NT2/D1 (cell line): Measurements from ENCODE around the gene ZC3HAV1L.
"Not testable (repeated sequence)": the region's sequence is repeated elsewhere in the genome, so short reads cannot be mapped to it uniquely, and the experiment has no call there.

Experiments used
- DNase-seq: peaks from one replicate; pipeline ENCODE4 v3.0.0-alpha.2; 2011; ENCODE audit warnings: low read depth, low spot score
- H3K27me3 ChIP-seq: 2 replicates; pipeline ENCODE4 v1.6.0; 2011; ENCODE audit warnings: mild to moderate bottlenecking; ENCODE audit not compliant: insufficient read length, insufficient read depth
- H3K36me3 ChIP-seq: 2 replicates; pipeline ENCODE4 v1.6.1; 2011; ENCODE audit warnings: mild to moderate bottlenecking, low read length, mixed read lengths; ENCODE audit not compliant: insufficient read depth, insufficient read length
- H3K4me1 ChIP-seq: 2 replicates; pipeline ENCODE4 v1.5.1; 2011; ENCODE audit not compliant: insufficient read depth, insufficient read length
- H3K4me3 ChIP-seq: 2 replicates; pipeline ENCODE4 v1.5.1; 2011; ENCODE audit warnings: low read depth; ENCODE audit not compliant: insufficient read length
- H3K9ac ChIP-seq: 2 replicates; pipeline ENCODE4 v1.6.0; 2011; ENCODE audit warnings: low read depth; ENCODE audit not compliant: insufficient read length
- H3K9me3 ChIP-seq: 2 replicates; pipeline ENCODE4 v1.5.1; 2011; ENCODE audit warnings: mild to moderate bottlenecking, low read length; ENCODE audit not compliant: insufficient read depth
- SUZ12 ChIP-seq: IDR thresholded peaks from 2 replicates; pipeline ENCODE4 v1.6.1; 2011; ENCODE audit not compliant: insufficient read length, insufficient read depth; ENCODE audit errors: extremely low read depth
- YY1 ChIP-seq: IDR thresholded peaks from 2 replicates; pipeline ENCODE4 v1.6.1; 2011; ENCODE audit not compliant: insufficient read length, insufficient read depth
- ZNF274 ChIP-seq: IDR thresholded peaks from 2 replicates; pipeline ENCODE4 v1.6.1; 2011; ENCODE audit warnings: mild to moderate bottlenecking, low read depth, low read length

Gene ZC3HAV1L, protein sequence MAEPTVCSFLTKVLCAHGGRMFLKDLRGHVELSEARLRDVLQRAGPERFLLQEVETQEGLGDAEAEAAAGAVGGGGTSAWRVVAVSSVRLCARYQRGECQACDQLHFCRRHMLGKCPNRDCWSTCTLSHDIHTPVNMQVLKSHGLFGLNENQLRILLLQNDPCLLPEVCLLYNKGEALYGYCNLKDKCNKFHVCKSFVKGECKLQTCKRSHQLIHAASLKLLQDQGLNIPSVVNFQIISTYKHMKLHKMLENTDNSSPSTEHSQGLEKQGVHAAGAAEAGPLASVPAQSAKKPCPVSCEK

GRCh38 chr7:139035586-139036353, at the start of gene ZC3HAV1L:
TSS of gene ZC3HAV1L (minus strand) at chr7:139036042. CDS start at chr7:139036017, 25 bp downstream.
- Histone ChIP-seq H3K36me3 (peaks cover 35% of the 10 kb centered on the region), H3K27me3 (no peaks in the 10 kb centered on the region), H3K9ac (peak within 1 kb of the TSS; percentile 92), H3K4me1 (no peaks in the 10 kb centered on the region), H3K9me3 (no peaks in the 10 kb centered on the region), H3K4me3 (peak within 1 kb of the TSS; percentile 85)
- no peak for TF ChIP-seq ZNF274
- DNase-seq: no peak

DNA sequence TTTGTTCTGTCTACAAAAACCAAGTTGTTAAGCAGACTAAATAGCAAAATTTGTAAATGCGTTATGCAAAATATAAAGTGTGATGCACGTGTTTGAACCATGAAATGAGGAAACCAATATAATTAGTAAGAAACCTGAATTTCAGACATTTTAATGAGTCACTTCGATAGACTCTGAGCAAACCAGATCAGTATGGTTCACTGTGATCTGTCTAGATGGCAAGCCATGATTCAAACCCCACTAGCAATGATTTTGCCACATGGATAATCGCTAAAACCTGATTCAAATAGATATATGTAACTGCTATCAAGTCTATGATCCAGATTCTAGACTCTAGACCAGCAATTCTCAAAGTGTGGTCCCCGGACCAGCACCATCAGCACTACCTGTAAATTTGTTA, 48.9 kb upstream of the ZC3HAV1L start:
- no peak overlapping the region for H3K9ac ChIP-seq
- peaks cover 45% of the 10 kb centered on the region for H3K36me3 ChIP-seq
- no peak overlapping the region for H3K4me3 ChIP-seq
- peaks cover 10% of the 10 kb centered on the region; the same call in 1 of the 2 replicates for H3K9me3 ChIP-seq
- no peak for DNase-seq
- no peaks in the 10 kb centered on the region for H3K27me3 ChIP-seq
- no peaks in the 10 kb centered on the region for H3K4me1 ChIP-seq
- TF ChIP-seq YY1 (no peak), SUZ12 (no peak), ZNF274 (no peak)

DNA sequence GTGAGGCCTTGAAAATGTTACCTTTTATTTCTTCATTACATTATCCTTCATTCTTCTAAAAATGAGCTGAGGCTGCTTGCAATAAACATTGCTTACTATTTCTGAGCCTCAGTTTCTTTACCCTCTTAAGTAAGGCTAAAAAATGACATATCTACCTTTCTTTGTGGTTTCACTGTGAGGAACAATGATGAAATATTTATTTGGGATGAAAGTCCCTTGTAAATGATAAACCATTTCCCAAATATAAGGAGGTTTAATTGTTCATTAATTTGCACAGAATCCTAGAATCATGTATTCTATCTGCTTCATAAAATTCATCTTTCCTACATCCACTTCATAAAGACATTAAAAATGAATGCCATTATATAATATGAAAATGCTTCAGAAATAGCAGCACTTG, 45.7 kb upstream of the ZC3HAV1L start:
- 0 out of 2 replicates have a peak, but pooled peaks cover 2% of the 10 kb centered on the region for H3K9me3 ChIP-seq
- H3K36me3 ChIP-seq: peaks cover 40% of the 10 kb centered on the region
- no peaks in the 10 kb centered on the region for H3K4me1 ChIP-seq
- TF ChIP-seq SUZ12 (no peak), ZNF274 (no peak), YY1 (no peak)
- no peak for DNase-seq
- no peak overlapping the region for H3K4me3 ChIP-seq
- H3K9ac ChIP-seq: no peak overlapping the region
- H3K27me3 ChIP-seq: no peaks in the 10 kb centered on the region

GRCh38 chr7:139080905-139081304, 45.1 kb upstream of the ZC3HAV1L start:
- H3K4me3 ChIP-seq: no peak overlapping the region
- no peak overlapping the region for H3K9ac ChIP-seq
- H3K4me1 ChIP-seq: no peaks in the 10 kb centered on the region
- no peaks in the 10 kb centered on the region for H3K9me3 ChIP-seq
- peaks cover 41% of the 10 kb centered on the region for H3K36me3 ChIP-seq
- no peaks in the 10 kb centered on the region for H3K27me3 ChIP-seq
- no peak for DNase-seq
- no peak for TF ChIP-seq YY1
- no peak for TF ChIP-seq SUZ12
- TF ChIP-seq ZNF274: no peak

DNA sequence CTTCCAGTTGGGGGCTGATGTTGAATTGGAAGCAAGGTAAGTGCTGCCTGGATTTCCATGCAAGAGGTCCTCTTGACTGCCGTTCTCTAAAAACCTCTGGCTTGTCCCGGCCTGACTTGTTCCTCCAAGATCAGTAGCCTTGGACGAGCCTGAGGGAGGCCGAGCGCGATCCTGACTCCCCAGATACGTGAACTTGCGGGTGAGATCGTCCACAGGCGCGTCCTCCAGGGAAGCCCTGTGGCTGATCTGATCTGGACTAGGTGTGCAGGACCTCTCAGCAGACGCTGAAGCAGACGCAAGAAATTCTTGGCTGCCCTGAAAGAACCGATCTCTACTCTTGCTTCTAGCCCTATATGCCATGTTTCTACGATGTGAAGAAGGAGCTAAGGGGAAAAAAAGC, 44.0 kb upstream of the ZC3HAV1L start:
- peaks cover 48% of the 10 kb centered on the region for H3K36me3 ChIP-seq
- TF ChIP-seq ZNF274 (no peak), SUZ12 (no peak), YY1 (no peak)
- no peak for DNase-seq
- H3K4me3 ChIP-seq: no peak overlapping the region
- H3K9ac ChIP-seq: no peak overlapping the region
- H3K9me3 ChIP-seq: no peaks in the 10 kb centered on the region
- H3K27me3 ChIP-seq: no peaks in the 10 kb centered on the region
- no peaks in the 10 kb centered on the region for H3K4me1 ChIP-seq

DNA sequence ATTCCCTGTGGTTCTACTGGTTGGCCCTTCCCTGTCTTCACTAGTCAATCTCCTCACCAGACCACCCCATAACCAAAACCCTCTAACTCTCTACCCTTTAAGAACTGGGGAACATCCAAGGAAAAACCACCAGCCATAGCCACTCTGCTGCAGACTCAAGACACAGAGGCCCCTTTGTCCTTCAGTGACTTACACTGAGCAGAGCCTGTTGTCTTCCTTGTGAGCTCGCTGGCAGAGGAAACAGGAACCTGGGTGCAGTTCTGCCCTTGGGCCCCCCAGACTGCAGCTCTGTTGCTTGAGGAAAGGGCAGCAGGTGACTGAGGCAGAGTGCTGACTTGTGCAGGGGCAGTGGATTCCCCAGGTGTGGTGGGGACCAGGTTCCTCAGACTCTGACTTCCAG, 43.1 kb upstream of the ZC3HAV1L start:
- H3K4me3 ChIP-seq: no peak overlapping the region
- TF ChIP-seq ZNF274 (no peak), YY1 (no peak), SUZ12 (no peak)
- no peak overlapping the region for H3K9ac ChIP-seq
- peaks cover 47% of the 10 kb centered on the region for H3K36me3 ChIP-seq
- H3K4me1 ChIP-seq: no peaks in the 10 kb centered on the region
- no peak for DNase-seq
- no peaks in the 10 kb centered on the region for H3K27me3 ChIP-seq
- H3K9me3 ChIP-seq: no peaks in the 10 kb centered on the region

DNA sequence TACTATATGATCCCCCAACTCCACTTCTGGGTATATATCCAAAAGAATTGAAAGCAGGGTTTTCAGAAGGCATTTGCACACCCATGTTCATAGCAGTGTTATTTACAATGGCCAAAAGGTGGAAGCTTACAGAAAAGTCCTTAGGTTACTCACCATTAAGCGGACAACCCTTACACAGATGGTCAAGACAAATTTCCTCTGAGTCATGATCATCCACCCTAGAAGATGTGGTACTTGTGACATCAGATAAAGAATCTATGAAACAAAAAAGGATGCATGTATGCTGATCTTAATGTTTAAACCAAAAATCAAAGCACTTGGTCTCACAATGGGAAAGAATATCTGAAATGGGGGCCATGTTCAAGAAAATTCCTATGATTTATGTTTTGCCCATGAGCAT, 42.6 kb upstream of the ZC3HAV1L start:
- no peaks in the 10 kb centered on the region for H3K9me3 ChIP-seq
- H3K27me3 ChIP-seq: no peaks in the 10 kb centered on the region
- H3K36me3 ChIP-seq: peaks cover 49% of the 10 kb centered on the region
- no peaks in the 10 kb centered on the region for H3K4me1 ChIP-seq
- no peak overlapping the region for H3K9ac ChIP-seq
- no peak overlapping the region for H3K4me3 ChIP-seq
- DNase-seq: no peak
- TF ChIP-seq SUZ12: no peak
- no peak for TF ChIP-seq ZNF274
- no peak for TF ChIP-seq YY1

DNA sequence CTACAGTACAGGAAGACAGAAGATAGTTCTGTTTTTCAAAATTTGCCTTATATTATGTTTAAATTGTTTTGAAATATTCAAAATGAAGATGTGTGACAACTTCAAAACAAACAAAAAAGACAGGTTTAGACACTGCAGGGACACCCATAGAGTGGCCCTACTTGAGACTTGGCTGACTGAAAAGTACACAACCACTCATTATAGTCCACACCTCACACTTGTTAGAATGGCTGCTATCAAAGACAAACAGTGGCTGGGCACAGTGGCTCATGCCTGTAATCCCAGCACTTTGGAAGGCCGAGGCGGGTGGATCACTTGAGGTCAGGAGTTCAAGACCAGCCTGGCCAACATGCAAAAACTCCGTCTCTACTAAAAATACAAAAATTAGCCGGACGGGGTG, 41.9 kb upstream of the ZC3HAV1L start:
- not testable (repeated sequence) for H3K9me3 ChIP-seq, H3K4me1 ChIP-seq, H3K9ac ChIP-seq, H3K4me3 ChIP-seq, H3K27me3 ChIP-seq, DNase-seq
- H3K36me3 ChIP-seq: peaks cover 46% of the 10 kb centered on the region
